NCI-H1048 (cell line): Measurements from ENCODE around the gene SYTL5.

Experiments
- DNase-seq: peaks from one replicate; lab custom pipeline; 2025; lab: John Stamatoyannopoulos, UW

Gene SYTL5

GRCh38 chrX:38028300-38028699 lies 21.9 kb downstream of the SYTL5 start:
- DNase-seq = no peak

GRCh38 chrX:38036466-38036865 lies 30.1 kb downstream of the SYTL5 start:
- no peak for DNase-seq

GRCh38 chrX:38038501-38038900 lies 32.1 kb downstream of the SYTL5 start:
- DNase-seq = no peak

GRCh38 chrX:38041237-38041636 lies 34.9 kb downstream of the SYTL5 start:
- DNase-seq = no peak

- no peak for DNase-seq
Measured at GRCh38 chrX:38044701-38045100, 38.3 kb downstream of the SYTL5 start.

- DNase-seq = no peak
Measured at GRCh38 chrX:38045538-38046096, 39.3 kb downstream of the SYTL5 start.

- DNase-seq = no peak
Measured at GRCh38 chrX:38048886-38049285, 42.5 kb downstream of the SYTL5 start.

- no peak for DNase-seq
Measured at GRCh38 chrX:38050806-38051205, 44.5 kb downstream of the SYTL5 start.

GRCh38 chrX:38052096-38052495 lies 45.7 kb downstream of the SYTL5 start:
- no peak for DNase-seq

- DNase-seq = no peak
Measured at GRCh38 chrX:38055170-38055847, 49.0 kb downstream of the SYTL5 start.

- DNase-seq = no peak
Measured at GRCh38 chrX:38060331-38060878, 54.1 kb downstream of the SYTL5 start.

- DNase-seq = no peak
Measured at GRCh38 chrX:38061335-38061734, 55.0 kb downstream of the SYTL5 start.

GRCh38 chrX:38066934-38067333 lies 60.6 kb downstream of the SYTL5 start:
- no peak for DNase-seq

GRCh38 chrX:38069273-38069672 lies 62.9 kb downstream of the SYTL5 start:
- no peak for DNase-seq

- no peak for DNase-seq
Measured at GRCh38 chrX:38069991-38070390, 63.6 kb downstream of the SYTL5 start.

GRCh38 chrX:38079463-38079862 lies 73.1 kb downstream of the SYTL5 start:
- DNase-seq = no peak

GRCh38 chrX:38080808-38081207 lies 74.5 kb downstream of the SYTL5 start:
- no peak for DNase-seq

GRCh38 chrX:38081909-38082308 lies 75.6 kb downstream of the SYTL5 start:
- DNase-seq = no peak

- no peak for DNase-seq
Measured at GRCh38 chrX:38082309-38082708, 76.0 kb downstream of the SYTL5 start.

GRCh38 chrX:38085813-38086212 lies 79.5 kb downstream of the SYTL5 start:
- DNase-seq = no peak

GRCh38 chrX:38086451-38087215 lies 80.3 kb downstream of the SYTL5 start:
- DNase-seq = no peak

GRCh38 chrX:38087594-38087993 lies 81.2 kb downstream of the SYTL5 start:
- DNase-seq = no peak
